ENCODE data around the gene RAB3B.

RAB3B gene

DNA sequence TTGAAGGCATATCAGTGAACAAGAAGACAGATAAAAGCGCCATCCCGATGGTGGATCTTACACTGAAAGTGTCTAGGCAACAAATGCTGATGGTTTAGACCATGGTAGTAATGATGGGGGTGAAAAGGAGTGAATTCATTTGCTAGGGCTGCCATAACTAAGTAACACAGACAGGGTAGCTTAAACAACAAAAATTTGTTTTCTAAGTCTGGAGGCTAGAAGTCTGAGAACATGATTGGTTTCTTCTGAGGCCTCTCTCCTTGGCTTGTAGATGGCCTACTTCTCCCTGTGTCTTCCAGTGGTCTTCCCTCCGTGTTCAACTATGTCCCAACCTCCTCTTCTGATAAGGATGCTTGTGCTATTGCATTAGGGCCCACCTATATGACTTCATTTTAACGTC is 13.4 kb upstream of the RAB3B start:
- no peak overlapping the region for H3K4me3 ChIP-seq (ENCODE audit: control insufficient read depth, low read depth, low read length)
- TF ChIP-seq, protein P1, sequence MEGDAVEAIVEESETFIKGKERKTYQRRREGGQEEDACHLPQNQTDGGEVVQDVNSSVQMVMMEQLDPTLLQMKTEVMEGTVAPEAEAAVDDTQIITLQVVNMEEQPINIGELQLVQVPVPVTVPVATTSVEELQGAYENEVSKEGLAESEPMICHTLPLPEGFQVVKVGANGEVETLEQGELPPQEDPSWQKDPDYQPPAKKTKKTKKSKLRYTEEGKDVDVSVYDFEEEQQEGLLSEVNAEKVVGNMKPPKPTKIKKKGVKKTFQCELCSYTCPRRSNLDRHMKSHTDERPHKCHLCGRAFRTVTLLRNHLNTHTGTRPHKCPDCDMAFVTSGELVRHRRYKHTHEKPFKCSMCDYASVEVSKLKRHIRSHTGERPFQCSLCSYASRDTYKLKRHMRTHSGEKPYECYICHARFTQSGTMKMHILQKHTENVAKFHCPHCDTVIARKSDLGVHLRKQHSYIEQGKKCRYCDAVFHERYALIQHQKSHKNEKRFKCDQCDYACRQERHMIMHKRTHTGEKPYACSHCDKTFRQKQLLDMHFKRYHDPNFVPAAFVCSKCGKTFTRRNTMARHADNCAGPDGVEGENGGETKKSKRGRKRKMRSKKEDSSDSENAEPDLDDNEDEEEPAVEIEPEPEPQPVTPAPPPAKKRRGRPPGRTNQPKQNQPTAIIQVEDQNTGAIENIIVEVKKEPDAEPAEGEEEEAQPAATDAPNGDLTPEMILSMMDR (conservative IDR thresholded peaks at IDR 0.05; ENCODE audit: control insufficient read depth, insufficient read depth, low read depth, low read length), result no peak
- DNase-seq (ENCODE audit: low read depth), result no peak

DNA sequence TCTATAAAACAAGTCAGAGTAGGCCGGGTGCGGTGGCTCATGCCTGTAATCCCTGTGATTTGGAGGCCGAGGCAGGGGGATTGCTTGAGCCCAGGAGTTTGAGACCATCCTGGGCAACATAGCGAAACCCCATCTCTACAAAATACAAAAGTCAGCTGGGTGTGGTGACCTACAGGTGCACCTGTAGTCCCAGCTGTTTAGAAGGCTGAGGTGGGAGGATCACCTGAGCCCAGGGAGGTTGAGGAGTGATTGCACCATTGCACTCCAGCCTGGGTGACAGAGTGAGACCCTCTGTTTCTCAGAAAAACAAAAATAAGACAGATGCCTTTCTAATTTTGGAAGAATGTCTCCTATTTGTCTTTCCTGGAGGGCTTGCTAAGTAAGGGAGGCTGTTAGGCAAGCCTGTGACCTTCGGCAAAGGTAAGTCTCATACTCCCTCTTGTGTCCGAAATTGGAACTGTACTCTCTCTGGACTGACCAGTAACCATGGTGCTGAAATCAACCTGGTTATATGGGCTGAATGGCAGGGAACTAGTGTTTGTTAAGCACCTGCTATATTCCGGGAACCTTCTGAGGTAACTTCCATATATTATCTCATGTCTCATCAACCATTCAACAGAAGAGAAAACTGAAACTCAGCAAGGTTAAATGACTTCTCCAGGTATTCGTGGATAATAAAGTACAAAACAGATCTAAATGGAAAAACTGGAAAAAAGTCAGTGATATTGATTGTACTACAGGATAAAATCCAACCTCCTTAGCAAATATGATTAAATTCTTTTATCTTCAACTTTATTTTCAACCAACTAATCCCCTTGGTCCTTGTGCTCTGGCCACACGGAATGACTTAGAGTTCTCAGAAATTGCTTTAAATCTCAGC is 11.8 kb upstream of the RAB3B start:
- DNase-seq (ENCODE audit: low read depth), result peak; percentile 93
- no peak overlapping the region for H3K4me3 ChIP-seq (ENCODE audit: control insufficient read depth, low read depth, low read length)
- TF ChIP-seq, protein P1 (conservative IDR thresholded peaks at IDR 0.05; ENCODE audit: control insufficient read depth, insufficient read depth, low read depth, low read length), result peak; percentile 99

DNA sequence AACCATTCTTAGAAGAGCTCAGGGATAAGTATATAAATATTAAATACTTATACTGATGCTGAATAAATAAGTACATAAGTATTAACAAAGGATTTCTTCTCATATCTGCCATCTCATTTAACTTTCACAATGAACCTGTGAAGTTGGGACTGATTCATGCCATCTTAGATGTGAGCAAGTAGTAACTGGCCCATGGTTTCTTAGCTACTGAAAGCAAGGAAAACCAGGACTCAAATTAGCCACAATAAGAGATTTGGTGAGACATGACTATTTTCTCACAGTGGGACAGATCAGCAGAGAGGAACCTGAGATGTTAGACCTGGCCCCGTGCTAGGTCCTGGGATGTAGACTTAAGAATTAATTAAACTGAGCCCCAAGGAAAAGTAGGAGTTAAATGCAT is 8.2 kb upstream of the RAB3B start:
- no peak for DNase-seq (ENCODE audit: low read depth)
- TF ChIP-seq, protein P1 (conservative IDR thresholded peaks at IDR 0.05; ENCODE audit: control insufficient read depth, insufficient read depth, low read depth, low read length), result no peak
- H3K4me3 ChIP-seq (ENCODE audit: control insufficient read depth, low read depth, low read length), result no peak overlapping the region

DNA sequence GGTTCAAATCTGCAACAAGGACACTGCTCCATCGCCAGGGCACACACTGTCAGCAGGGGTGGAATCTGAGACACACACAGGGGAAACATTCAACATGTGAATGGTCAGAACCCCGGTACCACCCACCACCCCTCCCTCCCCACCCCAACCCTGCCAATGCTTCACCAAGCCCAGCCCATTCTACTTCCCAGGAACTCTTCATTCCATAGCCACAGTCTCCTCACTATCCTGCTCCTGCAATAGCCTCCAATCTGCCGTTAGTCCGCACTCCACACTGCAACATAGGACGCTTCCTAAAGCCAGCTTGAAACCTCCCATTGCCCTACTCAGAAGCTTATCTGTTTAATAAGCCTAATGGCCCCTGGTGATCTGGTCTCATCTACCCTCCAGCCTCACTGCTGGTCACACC is 7.5 kb upstream of the RAB3B start:
- no peak overlapping the region for H3K4me3 ChIP-seq (ENCODE audit: control insufficient read depth, low read depth, low read length)
- DNase-seq (ENCODE audit: low read depth), result no peak
- TF ChIP-seq, protein P1 (conservative IDR thresholded peaks at IDR 0.05; ENCODE audit: control insufficient read depth, insufficient read depth, low read depth, low read length), result no peak

DNA sequence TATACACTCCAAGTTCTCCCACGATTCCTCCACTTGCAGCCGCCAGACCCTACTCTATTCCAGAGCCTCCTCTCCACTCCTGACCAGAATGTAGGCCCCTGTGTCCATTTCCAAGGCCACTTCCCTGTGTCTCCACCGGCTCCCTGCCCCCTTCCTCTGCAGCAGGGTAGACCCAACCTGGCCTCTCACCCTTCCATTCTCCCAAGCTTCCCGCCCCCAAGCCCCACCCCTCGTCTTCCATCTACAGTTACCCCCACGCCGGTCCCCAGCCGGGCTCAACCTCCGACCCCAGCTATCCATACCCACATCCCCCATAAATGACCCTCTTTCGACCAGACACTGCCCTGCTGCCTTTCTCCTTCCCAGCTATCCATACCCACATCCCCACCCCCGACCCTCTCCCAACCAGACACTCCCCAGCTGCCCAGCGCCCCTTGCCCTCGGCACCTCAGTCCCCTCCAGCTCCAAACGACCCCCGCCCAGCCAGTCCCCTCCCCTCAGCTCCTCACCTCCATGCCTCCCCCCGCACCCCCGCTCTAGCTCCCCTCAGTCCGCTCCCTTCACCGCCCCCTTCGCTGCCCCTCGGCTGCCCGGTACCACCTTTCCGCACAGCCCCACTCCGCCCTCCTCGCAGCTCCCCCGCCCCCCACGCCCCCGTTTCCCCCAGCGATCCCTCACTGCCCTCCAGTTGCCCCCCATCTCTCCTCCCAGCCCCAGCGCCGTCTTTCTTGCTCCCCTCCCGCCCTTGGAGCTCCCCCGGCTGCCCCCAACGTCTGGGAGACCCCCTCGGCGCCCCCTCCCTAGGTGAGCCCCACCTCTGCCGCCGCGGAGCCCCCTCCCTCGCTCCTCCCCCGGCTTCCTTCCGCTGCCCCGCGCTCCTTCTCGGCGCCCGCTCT is 670 bp downstream of the RAB3B start:
- TF ChIP-seq, protein P1 (conservative IDR thresholded peaks at IDR 0.05; ENCODE audit: control insufficient read depth, insufficient read depth, low read depth, low read length), result no peak
- DNase-seq (ENCODE audit: low read depth), result no peak

DNA sequence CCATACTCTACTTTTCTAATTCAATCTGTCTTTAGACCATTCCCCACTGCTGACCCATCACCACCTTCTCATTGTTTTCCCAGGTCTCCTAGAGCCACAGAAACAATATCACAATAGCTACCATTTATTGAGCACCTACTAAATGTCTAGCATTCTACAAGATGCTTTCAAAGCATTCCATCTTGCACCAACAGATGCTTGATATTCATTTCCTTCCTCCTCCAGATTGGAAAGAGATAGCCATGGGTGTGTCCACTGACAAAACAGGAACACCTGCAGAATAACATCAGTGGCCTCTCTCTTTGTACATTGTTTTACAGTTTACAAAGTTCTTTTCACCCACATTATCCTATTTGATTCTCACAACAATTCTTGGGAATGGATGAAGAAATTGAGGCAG is 2.2 kb downstream of the RAB3B start:
- H3K4me3 ChIP-seq (ENCODE audit: control insufficient read depth, low read depth, low read length), result no peak overlapping the region
- TF ChIP-seq, protein P1 (conservative IDR thresholded peaks at IDR 0.05; ENCODE audit: control insufficient read depth, insufficient read depth, low read depth, low read length), result no peak
- DNase-seq (ENCODE audit: low read depth), result no peak

More for the DNA sequence above, 670 bp downstream of the RAB3B start:
- H3K4me3 ChIP-seq (ENCODE audit: control insufficient read depth, low read depth, low read length), result peak overlapping the region; percentile 55

Data from fibroblast of mammary gland (primary cell).